GM19463 (cell line): Measurements from ENCODE around the gene KLHL30.

Source experiments
- ATAC-seq: cut with Tn5 transposase; IDR thresholded peaks from one replicate; pipeline ENCODE4 v1.9.1; 2021; ENCODE audit warnings: mild to moderate bottlenecking, moderate library complexity; ENCODE audit not compliant: unreplicated experiment

The KLHL30 gene

DNA sequence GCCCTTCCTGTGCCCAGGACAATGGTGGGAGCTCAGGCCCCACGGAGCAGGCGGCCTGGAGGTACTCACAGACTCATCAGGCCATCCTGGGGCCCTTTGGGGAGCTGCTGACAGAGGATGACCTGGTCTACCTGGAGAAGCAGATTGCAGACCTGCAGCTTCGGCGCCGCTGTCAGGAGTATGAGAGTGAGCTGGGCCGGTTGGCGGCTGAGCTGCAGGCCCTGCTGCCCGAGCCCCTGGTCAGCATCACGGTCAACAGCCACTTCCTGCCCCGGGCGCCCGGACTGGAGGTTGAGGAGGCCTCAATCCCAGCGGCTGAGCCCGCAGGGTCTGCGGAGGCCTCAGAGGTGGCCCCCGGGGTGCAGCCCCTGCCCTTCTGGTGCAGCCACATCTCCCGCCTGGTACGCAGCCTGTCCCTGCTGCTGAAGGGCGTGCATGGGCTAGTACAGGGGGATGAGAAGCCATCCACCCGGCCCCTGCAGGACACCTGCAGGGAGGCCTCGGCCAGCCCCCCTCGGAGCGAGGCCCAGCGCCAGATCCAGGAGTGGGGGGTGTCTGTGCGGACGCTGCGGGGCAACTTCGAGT is 8.3 kb upstream of the KLHL30 start:
- ATAC-seq = no peak

GRCh38 chr2:238130696-238131628 is 7.5 kb upstream of the KLHL30 start:
- no peak for ATAC-seq

GRCh38 chr2:238131761-238132462 is 6.6 kb upstream of the KLHL30 start:
- ATAC-seq = no peak

GRCh38 chr2:238132463-238133450 is 5.7 kb upstream of the KLHL30 start:
- no peak for ATAC-seq

- ATAC-seq = no peak
Observed at GRCh38 chr2:238133499-238134392, 4.7 kb upstream of the KLHL30 start.

- no peak for ATAC-seq
Observed at GRCh38 chr2:238134393-238134785, 4.1 kb upstream of the KLHL30 start.

GRCh38 chr2:238135601-238136150 is 2.8 kb upstream of the KLHL30 start:
- ATAC-seq = no peak

- no peak for ATAC-seq
Observed at GRCh38 chr2:238136820-238137537, 1.5 kb upstream of the KLHL30 start.

GRCh38 chr2:238137885-238138284 is 583 bp upstream of the KLHL30 start:
- ATAC-seq = no peak

- no peak for ATAC-seq
Observed at GRCh38 chr2:238139196-238140039, 950 bp downstream of the KLHL30 start.

DNA sequence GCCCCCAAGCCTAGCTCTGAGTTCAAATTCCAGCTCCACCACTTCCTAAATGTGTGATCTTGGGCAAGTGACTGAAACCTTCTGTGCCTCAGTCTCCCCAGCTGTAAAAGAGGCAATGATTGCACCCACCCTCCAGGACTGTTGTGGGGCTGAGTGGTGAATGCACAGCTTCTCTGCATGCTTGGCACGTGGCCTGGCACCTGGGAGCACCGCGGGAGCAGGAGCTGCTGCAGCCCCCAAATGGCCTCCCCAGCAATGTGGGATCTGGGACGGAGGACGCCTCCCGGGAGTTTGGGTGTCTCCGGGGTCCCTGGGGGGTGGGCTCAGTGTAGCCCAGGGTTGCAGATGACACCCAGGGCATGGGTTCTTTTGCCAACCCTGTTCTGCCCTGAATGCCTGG is 1.6 kb downstream of the KLHL30 start:
- ATAC-seq = no peak

GRCh38 chr2:238140721-238141540 is 2.5 kb downstream of the KLHL30 start:
- no peak for ATAC-seq

GRCh38 chr2:238141541-238142318 is 3.3 kb downstream of the KLHL30 start:
- no peak for ATAC-seq

- no peak for ATAC-seq
Observed at GRCh38 chr2:238142382-238143205, 4.1 kb downstream of the KLHL30 start.

DNA sequence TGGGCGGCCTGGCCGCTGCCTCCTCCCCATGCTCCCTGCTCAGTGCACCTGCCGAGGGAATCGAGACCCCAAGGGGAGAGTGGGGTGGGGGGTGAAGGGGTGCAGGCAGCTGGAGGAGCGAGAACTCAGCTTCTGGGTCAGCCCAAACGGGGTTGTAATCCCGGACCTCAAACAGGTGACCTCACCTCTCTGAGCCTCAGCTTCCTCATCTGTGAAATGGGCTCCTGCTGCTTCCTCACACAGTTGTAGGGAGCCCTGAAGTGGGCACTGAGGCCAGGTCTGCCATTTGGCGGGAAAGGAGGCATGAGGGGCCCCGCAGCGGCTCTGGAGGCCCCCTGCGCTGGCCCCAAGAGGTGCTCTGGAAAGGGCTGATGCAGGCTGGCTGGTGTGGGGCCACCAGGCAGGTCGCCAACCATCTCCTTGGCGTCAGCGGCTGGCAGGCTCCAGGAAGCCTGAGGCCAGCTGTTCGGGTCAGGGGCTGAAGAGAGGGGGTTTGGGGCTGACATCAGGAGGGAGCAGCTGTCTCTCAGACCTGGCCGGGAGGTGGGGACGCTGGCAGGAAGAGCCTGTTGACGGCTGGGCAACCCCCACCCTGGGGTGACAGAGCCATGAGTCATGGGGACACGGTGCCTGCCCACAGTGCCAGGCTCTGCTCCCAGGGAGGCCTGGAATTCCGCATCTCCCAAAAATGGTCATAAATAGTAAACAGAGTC is 4.9 kb downstream of the KLHL30 start:
- ATAC-seq = no peak
